ENCODE results near the gene INPP5B. TPM values are rescaled to one million over a fixed set of nuclear protein-coding genes. Genes with fewer than 3 reads are reported as not detected.
"Not testable (repeated sequence)": the region's sequence is repeated elsewhere in the genome, so short reads cannot be mapped to it uniquely, and the experiment has no call there.

Gene INPP5B
- total RNA-seq, 1 experiment from 2014 or later, result 12.1 TPM

DNA sequence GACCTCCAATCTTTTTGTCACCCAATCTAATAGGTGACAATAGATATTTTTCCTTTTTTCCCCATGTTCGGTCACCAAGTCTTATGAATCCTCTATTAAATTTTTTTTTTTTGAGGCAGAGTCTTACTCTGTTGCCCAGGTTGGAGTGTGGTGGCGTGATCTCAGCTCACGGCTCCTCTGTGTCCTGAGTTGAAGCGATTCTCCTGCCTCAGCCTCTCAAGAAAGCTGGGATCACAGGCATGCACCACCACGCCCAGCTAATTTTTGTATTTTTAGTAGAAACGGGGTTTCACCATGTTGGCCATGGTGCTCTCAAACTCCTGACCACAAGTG lies 45.0 kb downstream of the INPP5B start:
- no peaks in the 10 kb centered on the region for H4K20me1 ChIP-seq (ENCODE audit: low read length)
- POLR2A ChIA-PET (ENCODE audit: unreplicated experiment), result no interaction called here
- H3K27ac ChIP-seq (ENCODE audit: low read length), result no peak overlapping the region

GRCh38 chr1:37901191-37901892 lies 45.5 kb downstream of the INPP5B start:
- Histone ChIP-seq H3K4me3 (ENCODE audit: low read length) (no peak overlapping the region), H3F3A (ENCODE audit: low read length, unreplicated experiment) (no peaks in the 10 kb centered on the region), H3K36me3 (ENCODE audit: low read depth, low read length) (peaks cover 10% of the 10 kb centered on the region; the same call in 1 of the 2 replicates), H3K27ac (ENCODE audit: low read length) (no peak overlapping the region), H2AFZ (ENCODE audit: low read length) (no peak overlapping the region), H3K4me2 (ENCODE audit: low read length) (no peak overlapping the region), H3K79me2 (ENCODE audit: low read length) (no peaks in the 10 kb centered on the region), H3K9me3 (ENCODE audit: low read length) (peaks cover 9% of the 10 kb centered on the region; the same call in 1 of the 2 replicates), H3K4me1 (ENCODE audit: insufficient read depth, low read length) (no peaks in the 10 kb centered on the region), H3K9me2 (replicated peaks; ENCODE audit: low read length) (no peaks in the 10 kb centered on the region), H3K27me3 (ENCODE audit: low read length) (no peaks in the 10 kb centered on the region), H3K9ac (ENCODE audit: low read length) (no peak overlapping the region), H4K20me1 (ENCODE audit: low read length) (no peaks in the 10 kb centered on the region)
- no peak for TF ChIP-seq EZH2phosphoT487 (IDR thresholded peaks at IDR 0.05; ENCODE audit: borderline replicate concordance, low read length)
- no peak for TF ChIP-seq CTCF (conservative IDR thresholded peaks at IDR 0.05; ENCODE audit: low read depth, low read length)
- no peak for TF ChIP-seq EZH2 (IDR thresholded peaks at IDR 0.05; ENCODE audit: low read length, unreplicated experiment)
- POLR2A ChIA-PET (ENCODE audit: unreplicated experiment), result no interaction called here
- intact Hi-C loops (cut with micrococcal nuclease), result no loop called here
- no TSS peak for BruUV-seq (replicated peaks)
- CTCF ChIA-PET, result no interaction called here
- no peak for ATAC-seq
- DNase-seq, result no peak

More for the DNA sequence above, 45.0 kb downstream of the INPP5B start:
- no peak for DNase-seq
- peaks cover 9% of the 10 kb centered on the region; the same call in 1 of the 2 replicates for H3K9me3 ChIP-seq (ENCODE audit: low read length)
- no peak for ATAC-seq
- H3K9me2 ChIP-seq (replicated peaks; ENCODE audit: low read length), result no peaks in the 10 kb centered on the region
- H3K79me2 ChIP-seq (ENCODE audit: low read length), result no peaks in the 10 kb centered on the region
- intact Hi-C loops (cut with micrococcal nuclease), result no loop called here
- no peak overlapping the region for H3K9ac ChIP-seq (ENCODE audit: low read length)
- H3K4me1 ChIP-seq (ENCODE audit: insufficient read depth, low read length), result no peaks in the 10 kb centered on the region
- no peaks in the 10 kb centered on the region for H3F3A ChIP-seq (ENCODE audit: low read length, unreplicated experiment)
- H3K36me3 ChIP-seq (ENCODE audit: low read depth, low read length), result peaks cover 14% of the 10 kb centered on the region; the same call in 1 of the 2 replicates
- no peak overlapping the region for H3K4me2 ChIP-seq (ENCODE audit: low read length)
- no TSS peak for BruUV-seq (replicated peaks)
- TF ChIP-seq CTCF (conservative IDR thresholded peaks at IDR 0.05; ENCODE audit: low read depth, low read length) (no peak), EZH2phosphoT487 (IDR thresholded peaks at IDR 0.05; ENCODE audit: borderline replicate concordance, low read length) (no peak), EZH2 (IDR thresholded peaks at IDR 0.05; ENCODE audit: low read length, unreplicated experiment) (no peak)
- CTCF ChIA-PET, result no interaction called here
- no peaks in the 10 kb centered on the region for H3K27me3 ChIP-seq (ENCODE audit: low read length)
- H2AFZ ChIP-seq (ENCODE audit: low read length), result no peak overlapping the region
- H3K4me3 ChIP-seq (ENCODE audit: low read length), result no peak overlapping the region

DNA sequence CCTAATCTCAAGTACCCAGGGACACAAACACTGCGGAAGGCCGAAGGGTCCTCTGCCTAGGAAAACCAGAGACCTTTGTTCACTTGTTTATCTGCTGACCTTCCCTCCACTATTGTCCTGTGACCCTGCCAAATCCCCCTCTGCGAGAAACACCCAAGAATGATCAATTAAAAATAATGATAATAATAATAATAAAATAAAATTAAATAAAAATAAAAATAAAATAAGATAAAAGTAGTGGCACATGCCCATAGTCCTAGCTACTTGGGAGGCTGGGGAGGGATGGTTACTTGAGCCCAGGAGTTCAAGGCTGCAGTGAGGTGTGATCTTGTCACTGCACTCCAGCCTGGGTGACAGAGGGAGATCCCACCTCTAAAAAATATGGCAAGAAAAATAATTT lies 49.3 kb downstream of the INPP5B start:
- H3K9me2 ChIP-seq (replicated peaks; ENCODE audit: low read length); DNase-seq; H3K9ac ChIP-seq (ENCODE audit: low read length); H3K4me2 ChIP-seq (ENCODE audit: low read length); H3K27me3 ChIP-seq (ENCODE audit: low read length); intact Hi-C loops (cut with micrococcal nuclease); BruUV-seq (replicated peaks); H3K27ac ChIP-seq (ENCODE audit: low read length); CTCF ChIA-PET; POLR2A ChIA-PET (ENCODE audit: unreplicated experiment); H3K79me2 ChIP-seq (ENCODE audit: low read length); ATAC-seq; H3K4me3 ChIP-seq (ENCODE audit: low read length); H3K4me1 ChIP-seq (ENCODE audit: insufficient read depth, low read length); H2AFZ ChIP-seq (ENCODE audit: low read length); H3K36me3 ChIP-seq (ENCODE audit: low read depth, low read length); H4K20me1 ChIP-seq (ENCODE audit: low read length); H3F3A ChIP-seq (ENCODE audit: low read length, unreplicated experiment); H3K9me3 ChIP-seq (ENCODE audit: low read length): not testable (repeated sequence)

All from PC-3 (cell line).